ENCODE results near the gene EPHA6.

EPHA6 gene

GRCh38 chr3:97742036-97742435, 927.6 kb downstream of the EPHA6 start:
- TF ChIP-seq, protein P1, sequence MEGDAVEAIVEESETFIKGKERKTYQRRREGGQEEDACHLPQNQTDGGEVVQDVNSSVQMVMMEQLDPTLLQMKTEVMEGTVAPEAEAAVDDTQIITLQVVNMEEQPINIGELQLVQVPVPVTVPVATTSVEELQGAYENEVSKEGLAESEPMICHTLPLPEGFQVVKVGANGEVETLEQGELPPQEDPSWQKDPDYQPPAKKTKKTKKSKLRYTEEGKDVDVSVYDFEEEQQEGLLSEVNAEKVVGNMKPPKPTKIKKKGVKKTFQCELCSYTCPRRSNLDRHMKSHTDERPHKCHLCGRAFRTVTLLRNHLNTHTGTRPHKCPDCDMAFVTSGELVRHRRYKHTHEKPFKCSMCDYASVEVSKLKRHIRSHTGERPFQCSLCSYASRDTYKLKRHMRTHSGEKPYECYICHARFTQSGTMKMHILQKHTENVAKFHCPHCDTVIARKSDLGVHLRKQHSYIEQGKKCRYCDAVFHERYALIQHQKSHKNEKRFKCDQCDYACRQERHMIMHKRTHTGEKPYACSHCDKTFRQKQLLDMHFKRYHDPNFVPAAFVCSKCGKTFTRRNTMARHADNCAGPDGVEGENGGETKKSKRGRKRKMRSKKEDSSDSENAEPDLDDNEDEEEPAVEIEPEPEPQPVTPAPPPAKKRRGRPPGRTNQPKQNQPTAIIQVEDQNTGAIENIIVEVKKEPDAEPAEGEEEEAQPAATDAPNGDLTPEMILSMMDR (conservative IDR thresholded peaks at IDR 0.05; ENCODE audit: low read length) = no peak
- H3K4me3 ChIP-seq (ENCODE audit: low read length) = no peak overlapping the region
- no peak for DNase-seq (ENCODE audit: low read depth)

GRCh38 chr3:97744289-97744688, 929.9 kb downstream of the EPHA6 start:
- H3K4me3 ChIP-seq (ENCODE audit: low read length) = no peak overlapping the region
- TF ChIP-seq, protein P1 (conservative IDR thresholded peaks at IDR 0.05; ENCODE audit: low read length) = no peak
- no peak for DNase-seq (ENCODE audit: low read depth)

GRCh38 chr3:97763586-97764406, 949.4 kb downstream of the EPHA6 start:
- DNase-seq (ENCODE audit: low read depth) = no peak

DNA sequence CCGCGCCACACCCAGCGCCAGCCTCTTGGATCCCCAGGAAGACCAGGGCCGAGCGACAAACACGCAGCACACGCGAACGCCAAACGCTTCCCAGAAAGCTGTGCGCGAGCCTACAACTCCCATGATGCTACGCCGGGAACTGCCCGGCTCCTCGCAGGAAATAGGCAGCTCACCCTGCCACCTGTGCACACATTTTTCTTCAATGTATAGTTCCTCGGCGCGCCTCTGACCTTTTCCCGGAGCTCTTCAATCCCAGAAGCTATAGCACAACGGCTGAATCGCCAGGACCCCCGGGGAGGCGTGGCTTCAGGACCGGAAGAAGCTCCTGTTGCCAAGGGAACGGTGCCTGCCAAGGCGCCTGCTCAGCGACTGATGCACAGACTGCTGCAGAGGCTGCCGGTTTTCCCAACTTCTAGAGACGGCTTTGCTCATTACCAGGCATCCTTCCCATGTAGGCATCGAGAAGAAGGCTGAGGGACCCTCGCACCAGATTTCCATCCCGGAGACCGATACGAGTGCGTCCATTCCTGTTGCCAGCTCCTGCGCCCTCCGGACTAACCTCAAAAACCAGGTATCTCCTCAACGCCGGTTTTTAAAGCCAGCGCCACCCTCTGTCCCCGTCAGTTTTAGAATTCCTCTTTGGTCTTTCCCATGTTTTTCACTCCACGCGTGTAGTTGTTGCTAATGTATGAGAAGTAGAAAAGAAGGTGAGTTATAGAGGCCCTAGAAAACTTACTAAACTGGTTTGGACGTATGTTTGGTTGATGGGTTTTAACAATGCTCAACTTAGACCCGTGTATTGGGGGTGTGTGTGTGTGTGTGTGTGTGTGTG, 950.2 kb downstream of the EPHA6 start, which contains the start of gene ARL6:
Gene ARL6 (plus strand): TSS at position 352 of the 832 bp plus-strand sequence. CDS start 3,350 bp downstream, outside the sequence.
- DNase-seq (ENCODE audit: low read depth) = peak; percentile 81
- peak within 1 kb of the TSS; percentile 87 for H3K4me3 ChIP-seq (ENCODE audit: low read length)
- TF ChIP-seq, protein P1 (conservative IDR thresholded peaks at IDR 0.05; ENCODE audit: low read length) = peak; percentile 38

More at GRCh38 chr3:97763586-97764406, 949.4 kb downstream of the EPHA6 start:
- TF ChIP-seq, protein P1 (conservative IDR thresholded peaks at IDR 0.05; ENCODE audit: low read length) = no peak
- H3K4me3 ChIP-seq (ENCODE audit: low read length) = peak overlapping the region; percentile 87

DNA sequence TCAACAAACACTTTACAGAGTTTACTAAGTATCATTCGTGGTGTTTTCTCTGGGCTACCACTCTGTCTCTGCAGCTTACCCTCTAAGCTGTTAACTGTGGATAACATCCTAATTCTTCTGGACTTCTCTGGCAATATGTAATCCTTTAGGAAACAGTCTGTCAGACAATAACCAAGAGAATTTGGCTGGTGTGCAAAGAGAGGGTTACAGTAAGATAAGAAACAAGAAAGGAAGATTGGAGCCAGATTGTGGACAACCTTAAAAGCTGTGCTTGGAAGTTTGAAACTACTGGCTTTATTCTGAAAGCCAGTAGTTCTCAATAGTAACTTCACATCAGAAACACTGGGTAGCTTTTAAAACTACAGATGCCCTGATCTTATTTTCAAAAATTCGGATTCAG, 950.9 kb downstream of the EPHA6 start:
- H3K4me3 ChIP-seq (ENCODE audit: low read length) = peak overlapping the region; percentile 87
- TF ChIP-seq, protein P1 (conservative IDR thresholded peaks at IDR 0.05; ENCODE audit: low read length) = no peak
- DNase-seq (ENCODE audit: low read depth) = peak; percentile 0

DNA sequence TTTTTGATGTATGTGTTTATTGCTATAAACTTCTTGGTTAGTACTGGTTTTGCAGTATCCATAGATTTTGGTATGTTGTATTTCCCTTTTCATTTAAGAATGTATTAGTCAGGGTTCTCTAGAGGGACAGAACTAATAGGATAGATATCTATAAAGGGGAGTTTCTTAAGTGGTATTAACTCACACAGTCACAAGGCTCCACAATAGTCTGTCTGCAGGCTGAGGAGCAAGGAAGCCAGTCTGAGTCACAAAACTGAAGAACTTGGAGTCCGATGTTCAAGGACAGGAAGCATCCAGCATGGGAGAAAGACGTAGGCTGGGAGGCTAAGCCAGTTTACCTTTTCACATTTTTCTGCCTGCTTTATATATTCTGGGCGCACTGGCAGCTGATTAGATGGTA, 958.5 kb downstream of the EPHA6 start:
- no peak overlapping the region for H3K4me3 ChIP-seq (ENCODE audit: low read length)
- no peak for DNase-seq (ENCODE audit: low read depth)
- TF ChIP-seq, protein P1 (conservative IDR thresholded peaks at IDR 0.05; ENCODE audit: low read length) = no peak
